BLaER1 (cell line): ENCODE measurements around the gene UBE2K.
"Not testable (repeated sequence)": the region's sequence is repeated elsewhere in the genome, so short reads cannot be mapped to it uniquely, and the experiment has no call there.

ENCODE experiments used
- H3K27ac ChIP-seq: shearing (Covaris generic); formaldehyde crosslinking; 2 replicates; pipeline ENCODE4 v1.8.1; 2022
- H3K27me3 ChIP-seq: shearing (Covaris generic); formaldehyde crosslinking; 2 replicates; pipeline ENCODE4 v1.8.1; 2022
- H3K36me3 ChIP-seq: shearing (Covaris generic); formaldehyde crosslinking; 2 replicates; pipeline ENCODE4 v1.8.1; 2022
- H3K4me1 ChIP-seq: shearing (Covaris generic); formaldehyde crosslinking; 2 replicates; pipeline ENCODE4 v1.8.1; 2022
- H3K4me2 ChIP-seq: shearing (Covaris generic); formaldehyde crosslinking; 2 replicates; pipeline ENCODE4 v1.8.1; 2022
- H3K4me3 ChIP-seq: shearing (Covaris generic); formaldehyde crosslinking; 2 replicates; pipeline ENCODE4 v1.8.1; 2022
- H3K9ac ChIP-seq: shearing (Covaris generic); formaldehyde crosslinking; 2 replicates; pipeline ENCODE4 v1.8.1; 2022
- H3K9me3 ChIP-seq: shearing (Covaris generic); formaldehyde crosslinking; 2 replicates; pipeline ENCODE4 v1.8.1; 2022
- H4K20me1 ChIP-seq: shearing (Covaris generic); formaldehyde crosslinking; 2 replicates; pipeline ENCODE4 v1.8.1; 2022
- Cebpa-rat ChIP-seq: shearing (Covaris generic); IDR thresholded peaks from 2 replicates; pipeline ENCODE4 v1.8.1; 2022

The UBE2K gene

GRCh38 chr4:39785083-39785482 lies 87.1 kb downstream of the UBE2K start:
- Histone ChIP-seq H3K36me3 (peaks cover 17% of the 10 kb centered on the region; the same call in 1 of the 2 replicates), H3K4me3 (no peak overlapping the region), H3K9ac (no peak overlapping the region), H3K4me1 (no peaks in the 10 kb centered on the region), H4K20me1 (no peaks in the 10 kb centered on the region), H3K27me3 (no peaks in the 10 kb centered on the region), H3K4me2 (no peak overlapping the region), H3K27ac (no peak overlapping the region), H3K9me3 (no peaks in the 10 kb centered on the region)
- no peak for TF ChIP-seq Cebpa-rat

- Histone ChIP-seq H3K4me2 (no peak overlapping the region), H3K9me3 (no peaks in the 10 kb centered on the region), H4K20me1 (no peaks in the 10 kb centered on the region), H3K4me3 (no peak overlapping the region), H3K4me1 (no peaks in the 10 kb centered on the region), H3K36me3 (peaks cover 4% of the 10 kb centered on the region; the same call in 1 of the 2 replicates), H3K9ac (no peak overlapping the region), H3K27ac (no peak overlapping the region), H3K27me3 (no peaks in the 10 kb centered on the region)
- no peak for TF ChIP-seq Cebpa-rat
Observed at GRCh38 chr4:39786838-39787237, 88.9 kb downstream of the UBE2K start.

GRCh38 chr4:39792128-39792527 lies 94.2 kb downstream of the UBE2K start:
- no peaks in the 10 kb centered on the region for H3K36me3 ChIP-seq
- no peak overlapping the region for H3K9ac ChIP-seq
- no peak overlapping the region for H3K4me2 ChIP-seq
- TF ChIP-seq Cebpa-rat = no peak
- no peak overlapping the region for H3K4me3 ChIP-seq
- no peaks in the 10 kb centered on the region for H3K27me3 ChIP-seq
- peaks cover 15% of the 10 kb centered on the region for H3K9me3 ChIP-seq
- H3K27ac ChIP-seq = no peak overlapping the region
- no peaks in the 10 kb centered on the region for H3K4me1 ChIP-seq
- H4K20me1 ChIP-seq = no peaks in the 10 kb centered on the region

- no peak overlapping the region for H3K9ac ChIP-seq
- no peak overlapping the region for H3K4me2 ChIP-seq
- peaks cover 15% of the 10 kb centered on the region for H3K9me3 ChIP-seq
- H3K27ac ChIP-seq = no peak overlapping the region
- H4K20me1 ChIP-seq = no peaks in the 10 kb centered on the region
- no peaks in the 10 kb centered on the region for H3K4me1 ChIP-seq
- no peaks in the 10 kb centered on the region for H3K27me3 ChIP-seq
- no peaks in the 10 kb centered on the region for H3K36me3 ChIP-seq
- no peak overlapping the region for H3K4me3 ChIP-seq
- TF ChIP-seq Cebpa-rat = no peak
Observed at GRCh38 chr4:39792529-39792928, 94.6 kb downstream of the UBE2K start.

GRCh38 chr4:39792976-39793375 lies 95.0 kb downstream of the UBE2K start:
- H3K4me3 ChIP-seq, H3K9ac ChIP-seq, H3K27ac ChIP-seq, H3K4me2 ChIP-seq, H3K27me3 ChIP-seq, H4K20me1 ChIP-seq, H3K36me3 ChIP-seq, H3K4me1 ChIP-seq: not testable (repeated sequence)
- peaks cover 15% of the 10 kb centered on the region for H3K9me3 ChIP-seq

- Histone ChIP-seq H3K9ac (no peak overlapping the region), H4K20me1 (no peaks in the 10 kb centered on the region), H3K27ac (no peak overlapping the region), H3K9me3 (no peaks in the 10 kb centered on the region), H3K4me1 (no peaks in the 10 kb centered on the region), H3K27me3 (no peaks in the 10 kb centered on the region), H3K4me3 (no peak overlapping the region), H3K4me2 (no peak overlapping the region), H3K36me3 (no peaks in the 10 kb centered on the region)
- no peak for TF ChIP-seq Cebpa-rat
Observed at GRCh38 chr4:39802005-39802404, 104.1 kb downstream of the UBE2K start.

GRCh38 chr4:39808231-39808749 lies 110.4 kb downstream of the UBE2K start:
- H3K4me1 ChIP-seq = no peaks in the 10 kb centered on the region
- no peaks in the 10 kb centered on the region for H3K9me3 ChIP-seq
- no peak for TF ChIP-seq Cebpa-rat
- H4K20me1 ChIP-seq = no peaks in the 10 kb centered on the region
- no peak overlapping the region for H3K27ac ChIP-seq
- H3K4me3 ChIP-seq = no peak overlapping the region
- no peaks in the 10 kb centered on the region for H3K27me3 ChIP-seq
- no peak overlapping the region for H3K9ac ChIP-seq
- H3K36me3 ChIP-seq = no peaks in the 10 kb centered on the region
- H3K4me2 ChIP-seq = no peak overlapping the region

GRCh38 chr4:39812500-39812899 lies 114.6 kb downstream of the UBE2K start:
- Histone ChIP-seq H3K9me3 (no peaks in the 10 kb centered on the region; the same call in 1 of the 2 replicates), H4K20me1 (no peaks in the 10 kb centered on the region), H3K9ac (no peak overlapping the region), H3K27ac (no peak overlapping the region), H3K4me2 (no peak overlapping the region), H3K4me3 (no peak overlapping the region), H3K27me3 (no peaks in the 10 kb centered on the region), H3K36me3 (no peaks in the 10 kb centered on the region), H3K4me1 (no peaks in the 10 kb centered on the region)
- TF ChIP-seq Cebpa-rat = no peak

GRCh38 chr4:39813033-39813432 lies 115.1 kb downstream of the UBE2K start:
- H3K27ac ChIP-seq, H3K36me3 ChIP-seq, H3K4me1 ChIP-seq, H3K27me3 ChIP-seq, H3K4me3 ChIP-seq, H3K9me3 ChIP-seq, H4K20me1 ChIP-seq, H3K9ac ChIP-seq, H3K4me2 ChIP-seq: not testable (repeated sequence)

- H3K27me3 ChIP-seq, H3K9me3 ChIP-seq, H3K36me3 ChIP-seq, H3K4me2 ChIP-seq, H3K27ac ChIP-seq, H3K4me1 ChIP-seq, H4K20me1 ChIP-seq, H3K4me3 ChIP-seq, H3K9ac ChIP-seq: not testable (repeated sequence)
Observed at GRCh38 chr4:39813761-39814160, 115.8 kb downstream of the UBE2K start.

GRCh38 chr4:39814403-39815185 lies 116.7 kb downstream of the UBE2K start:
- Histone ChIP-seq H3K4me1 (no peaks in the 10 kb centered on the region), H3K27ac (no peak overlapping the region), H3K4me2 (no peak overlapping the region), H3K27me3 (no peaks in the 10 kb centered on the region), H3K9ac (no peak overlapping the region), H3K4me3 (no peak overlapping the region), H4K20me1 (no peaks in the 10 kb centered on the region), H3K36me3 (no peaks in the 10 kb centered on the region), H3K9me3 (no peaks in the 10 kb centered on the region; the same call in 1 of the 2 replicates)
- no peak for TF ChIP-seq Cebpa-rat
